Heart left ventricle (tissue), 13 donors: ENCODE results near the gene CFAP99.

ENCODE experiments used
- POLR2A ChIP-seq, 2 donors: fragments of 450-650 bp; IDR thresholded peaks; one replicate each; pipeline ENCODE4 v1.6.1; 2017; ENCODE audit warnings: antibody characterized with exemption in 2 of 2, mild to moderate bottlenecking in 2 of 2, moderate library complexity in 2 of 2
- TF ChIP-seq, protein P1 (sequence below), 12 donors: fragments of 200-600 bp; sonication (generic) in 4 of 12; IDR thresholded peaks; one replicate each; pipeline versions ENCODE4 v1.5.0 to v1.8.0; 2018 to 2022; ENCODE audit warnings: antibody characterized with exemption in 12 of 12, mild to moderate bottlenecking in 5 of 12
- donor health status: ischemic (EF 13 %, LVEDD 7.1; RV severe dilation, severe dysfunction).
- donor health status: DM: no; HTN: yes; CAD: no.
- donor health status: DM: no; HTN: no; CAD: no.
- donor health status: ischemic (EF 25% LVEDD 6.9; RV normal size, moderate dysfunction).
- donor health status: ischemic (EF 25% LVEDD 5.7; RV mildly dilated, moderate dysfunction).
- donor health status: ischemic (EF 35%, LVEDD 5.7; RV mildly dilated, moderate dysfunction).
- donor health status: nonischemic (EF 11% LVEDD 7.7; RV severe dilation, severe dysfunction).
- donor health status: DM: yes; HTN: yes; CAD: no.
- donor health status: PGD.
- donor health status: ischemic (EF 29% LVEDD 5.4; RV normal size, mild dysfunction).
- donor health status: nonischemic (EF 23%, LVEDD 6.1; RV moderate dilation, normal function).

DNA sequence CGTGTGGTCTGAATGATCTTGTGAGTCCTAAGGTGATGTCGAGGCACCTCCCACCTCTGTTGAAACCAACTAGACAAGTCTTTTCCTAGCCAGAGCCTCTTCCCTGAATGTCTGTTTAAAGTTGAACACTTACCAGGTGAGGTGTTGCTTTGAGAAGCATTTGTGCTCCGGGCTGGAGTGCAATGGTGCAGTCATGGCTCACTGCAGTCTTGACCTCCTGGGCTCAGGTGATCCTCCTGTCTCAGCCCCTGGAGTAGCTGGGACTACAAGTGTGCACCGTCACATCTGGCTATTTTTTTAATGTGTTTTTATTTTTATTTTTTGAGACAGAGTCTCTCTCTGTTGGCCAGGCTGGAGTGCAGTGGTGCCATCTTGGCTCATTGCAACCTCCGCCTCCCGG lies 68.2 kb downstream of the CFAP99 start:
- TF ChIP-seq, protein P1, sequence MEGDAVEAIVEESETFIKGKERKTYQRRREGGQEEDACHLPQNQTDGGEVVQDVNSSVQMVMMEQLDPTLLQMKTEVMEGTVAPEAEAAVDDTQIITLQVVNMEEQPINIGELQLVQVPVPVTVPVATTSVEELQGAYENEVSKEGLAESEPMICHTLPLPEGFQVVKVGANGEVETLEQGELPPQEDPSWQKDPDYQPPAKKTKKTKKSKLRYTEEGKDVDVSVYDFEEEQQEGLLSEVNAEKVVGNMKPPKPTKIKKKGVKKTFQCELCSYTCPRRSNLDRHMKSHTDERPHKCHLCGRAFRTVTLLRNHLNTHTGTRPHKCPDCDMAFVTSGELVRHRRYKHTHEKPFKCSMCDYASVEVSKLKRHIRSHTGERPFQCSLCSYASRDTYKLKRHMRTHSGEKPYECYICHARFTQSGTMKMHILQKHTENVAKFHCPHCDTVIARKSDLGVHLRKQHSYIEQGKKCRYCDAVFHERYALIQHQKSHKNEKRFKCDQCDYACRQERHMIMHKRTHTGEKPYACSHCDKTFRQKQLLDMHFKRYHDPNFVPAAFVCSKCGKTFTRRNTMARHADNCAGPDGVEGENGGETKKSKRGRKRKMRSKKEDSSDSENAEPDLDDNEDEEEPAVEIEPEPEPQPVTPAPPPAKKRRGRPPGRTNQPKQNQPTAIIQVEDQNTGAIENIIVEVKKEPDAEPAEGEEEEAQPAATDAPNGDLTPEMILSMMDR (IDR thresholded peaks at IDR 0.05): no peak
- TF ChIP-seq POLR2A (IDR thresholded peaks at IDR 0.05): no peak
